GM10248 (cell line): ENCODE measurements around the gene LRRC32.

ENCODE experiments used
- CTCF ChIA-PET: fragments of 300-600 bp; sonication (Branson Sonifier 250); formaldehyde crosslinking; extraction: SDS; loops from one replicate; lab custom pipeline; 2021; ENCODE audit warnings: antibody characterized with exemption; lab: Yijun Ruan, JAX
- POLR2A ChIA-PET: fragments of 350-650 bp; sonication (Branson Sonifier 250); formaldehyde crosslinking; extraction: SDS; loops from one replicate; lab custom pipeline; 2020; ENCODE audit warnings: antibody characterized with exemption; lab: Yijun Ruan, JAX
- DNase-seq: peaks from one replicate; pipeline ENCODE4 v3.0.0; 2012; ENCODE audit errors: extremely low spot score
- TF ChIP-seq, protein P1 (sequence below): IDR thresholded peaks from 2 replicates; pipeline ENCODE4 v1.5.1; 2012; ENCODE audit warnings: mild to moderate bottlenecking, low read depth; ENCODE audit errors: extremely low read depth, missing control alignments, control extremely low read depth

LRRC32 gene

DNA sequence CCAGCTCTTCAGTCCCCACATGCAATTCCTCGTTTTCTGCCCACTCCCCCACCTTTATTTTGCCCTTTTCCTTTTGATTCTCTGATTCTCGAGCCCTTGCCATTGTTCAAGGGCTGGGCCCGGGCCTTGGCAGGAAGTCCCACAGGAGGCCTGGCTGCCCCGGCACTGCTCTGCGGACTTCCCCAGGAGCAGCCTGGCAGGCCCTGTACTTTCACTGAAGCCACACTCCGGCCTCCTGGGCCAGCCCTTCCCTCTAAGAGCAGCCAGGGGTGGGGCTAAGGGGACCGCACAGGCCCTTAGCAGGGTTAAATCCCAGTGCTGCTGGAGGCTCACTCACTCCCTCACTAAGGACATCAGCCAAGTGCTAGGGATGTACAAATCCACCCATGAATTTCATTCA is 4.1 kb downstream of the LRRC32 start:
- TF ChIP-seq, protein P1, sequence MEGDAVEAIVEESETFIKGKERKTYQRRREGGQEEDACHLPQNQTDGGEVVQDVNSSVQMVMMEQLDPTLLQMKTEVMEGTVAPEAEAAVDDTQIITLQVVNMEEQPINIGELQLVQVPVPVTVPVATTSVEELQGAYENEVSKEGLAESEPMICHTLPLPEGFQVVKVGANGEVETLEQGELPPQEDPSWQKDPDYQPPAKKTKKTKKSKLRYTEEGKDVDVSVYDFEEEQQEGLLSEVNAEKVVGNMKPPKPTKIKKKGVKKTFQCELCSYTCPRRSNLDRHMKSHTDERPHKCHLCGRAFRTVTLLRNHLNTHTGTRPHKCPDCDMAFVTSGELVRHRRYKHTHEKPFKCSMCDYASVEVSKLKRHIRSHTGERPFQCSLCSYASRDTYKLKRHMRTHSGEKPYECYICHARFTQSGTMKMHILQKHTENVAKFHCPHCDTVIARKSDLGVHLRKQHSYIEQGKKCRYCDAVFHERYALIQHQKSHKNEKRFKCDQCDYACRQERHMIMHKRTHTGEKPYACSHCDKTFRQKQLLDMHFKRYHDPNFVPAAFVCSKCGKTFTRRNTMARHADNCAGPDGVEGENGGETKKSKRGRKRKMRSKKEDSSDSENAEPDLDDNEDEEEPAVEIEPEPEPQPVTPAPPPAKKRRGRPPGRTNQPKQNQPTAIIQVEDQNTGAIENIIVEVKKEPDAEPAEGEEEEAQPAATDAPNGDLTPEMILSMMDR: no peak
- ChIA-PET POLR2A (no interaction called here), CTCF (no interaction called here)
- DNase-seq: no peak

DNA sequence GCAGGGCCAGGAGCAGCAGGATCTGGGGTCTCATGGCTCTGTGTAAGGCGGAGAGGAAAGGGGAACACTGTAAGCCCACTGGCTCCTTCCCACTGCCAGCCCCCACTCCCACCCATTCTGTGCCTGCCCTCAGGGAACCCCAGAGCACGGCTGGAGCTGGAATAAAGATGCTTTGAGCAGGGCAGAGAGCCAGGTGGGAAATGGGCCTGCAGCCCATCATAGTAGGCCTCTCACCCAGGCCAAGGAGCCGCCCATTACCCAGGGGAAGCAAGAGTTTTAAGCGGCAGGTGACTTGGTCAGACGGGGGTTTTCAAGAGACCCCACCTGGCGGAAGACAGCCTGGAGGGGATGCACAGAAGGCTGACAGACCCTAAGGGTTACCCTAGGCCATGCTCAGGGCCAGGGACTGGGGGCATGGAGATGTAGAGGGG is 4.6 kb downstream of the LRRC32 start:
- DNase-seq: no peak
- ChIA-PET CTCF (no interaction called here), POLR2A (no interaction called here)
- TF ChIP-seq, protein P1: no peak

DNA sequence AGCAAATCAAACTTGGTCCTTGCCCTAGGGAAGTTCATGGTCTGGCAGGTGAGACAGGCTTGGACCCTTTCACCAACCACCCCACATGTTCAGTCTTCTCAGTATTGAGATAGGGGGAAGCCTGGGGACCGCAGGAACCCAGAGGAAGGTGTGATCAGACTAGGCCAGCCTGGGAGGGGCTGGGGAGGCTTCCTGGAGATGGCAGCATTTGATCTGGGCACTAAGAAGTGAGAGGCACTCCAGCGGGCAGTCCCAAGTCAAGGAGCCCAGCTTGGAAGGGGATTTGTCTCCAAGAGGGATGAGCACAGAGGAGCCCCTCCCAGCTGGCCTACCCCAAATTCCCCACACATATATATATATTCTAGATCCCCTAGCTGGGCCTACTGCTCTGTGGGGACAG is 5.4 kb downstream of the LRRC32 start:
- TF ChIP-seq, protein P1: no peak
- POLR2A ChIA-PET: no interaction called here
- no peak for DNase-seq
- CTCF ChIA-PET: no interaction called here

DNA sequence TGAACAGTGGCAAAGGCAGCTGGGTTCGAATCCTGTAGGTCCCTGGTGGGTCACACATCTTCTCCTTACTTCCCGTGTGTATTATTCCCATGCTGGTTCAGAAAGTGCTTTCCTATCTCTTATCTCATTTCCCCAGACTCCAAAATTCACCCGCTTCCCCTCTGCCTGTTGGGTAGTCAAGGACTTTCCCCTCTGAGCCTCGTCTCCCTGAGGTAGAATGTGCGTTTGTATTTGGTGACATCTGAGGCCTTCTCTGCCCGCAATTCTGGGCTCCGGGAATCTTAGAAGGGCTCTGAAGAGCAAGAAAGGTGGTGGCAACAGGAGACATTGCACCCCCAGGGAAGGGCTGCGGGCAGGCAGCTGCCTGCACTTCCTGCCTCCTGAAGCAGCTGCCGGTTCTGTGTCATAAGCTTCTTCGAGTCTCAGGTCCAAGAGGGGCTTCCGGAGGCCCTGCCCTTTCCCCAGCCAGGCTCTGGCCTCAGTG is 5.9 kb downstream of the LRRC32 start:
- TF ChIP-seq, protein P1: no peak
- DNase-seq: no peak
- CTCF ChIA-PET: interaction anchor here (1.0 kb wide), 1 partner anchor 17 kb away, joined by 3 read pairs; no protein-coding TSS in a partner anchor
- POLR2A ChIA-PET: no interaction called here

DNA sequence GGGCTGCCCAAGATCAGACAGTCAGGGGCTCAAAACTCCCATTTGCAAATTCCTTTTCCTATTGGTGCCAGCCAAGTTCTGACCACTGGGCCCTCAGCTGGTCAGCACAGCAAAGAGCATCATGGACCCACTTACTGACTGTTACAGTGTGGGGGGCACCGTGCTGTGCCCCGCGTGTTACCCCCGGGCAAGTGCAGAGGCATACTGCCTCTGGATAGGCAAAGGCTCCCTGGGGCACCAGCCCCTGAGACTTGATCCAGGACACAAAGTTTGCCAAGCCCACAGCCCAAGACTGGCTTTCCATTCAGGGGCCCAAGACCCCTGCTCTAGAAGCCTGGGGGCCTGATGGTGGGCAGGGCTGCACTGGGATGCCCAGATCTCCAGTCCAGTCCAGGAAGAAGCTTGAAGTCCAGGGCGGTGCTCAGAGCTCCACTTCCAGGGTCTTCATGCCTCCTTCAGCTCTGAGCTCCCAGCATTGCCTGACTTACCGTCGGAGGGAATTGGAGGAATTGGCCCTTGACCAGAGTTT is 6.6 kb downstream of the LRRC32 start:
- TF ChIP-seq, protein P1: no peak
- POLR2A ChIA-PET: no interaction called here
- no peak for DNase-seq
- CTCF ChIA-PET: interaction anchor here (1.0 to 1.3 kb wide), 2 partner anchors 16 to 18 kb away, joined by 3 to 5 read pairs; no protein-coding TSS in a partner anchor

DNA sequence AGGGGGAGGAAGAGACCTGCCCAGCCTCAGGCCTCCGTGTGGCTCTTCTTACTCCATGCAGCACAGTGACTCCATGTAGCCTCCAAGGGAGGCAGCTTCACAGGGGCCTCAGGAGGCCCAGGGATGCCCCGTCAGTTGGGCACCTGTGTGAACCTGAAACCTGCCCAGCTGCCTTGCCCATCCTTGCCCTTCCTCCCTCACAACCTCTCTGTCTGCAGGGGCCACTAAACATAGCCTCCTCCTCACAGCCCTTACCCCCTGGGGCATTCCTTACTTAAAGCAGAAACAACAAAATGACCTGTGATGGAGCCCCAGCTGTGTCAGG is 7.1 kb downstream of the LRRC32 start:
- ChIA-PET CTCF (interaction anchor here (1.1 to 1.3 kb wide), 2 partner anchors 16 to 65 kb away, joined by 3 to 5 read pairs; no protein-coding TSS in a partner anchor), POLR2A (no interaction called here)
- no peak for DNase-seq
- TF ChIP-seq, protein P1: no peak
